GM12874 (cell line): ENCODE measurements around the gene SART1.

ENCODE experiments used
- CTCF ChIP-seq: IDR thresholded peaks from 2 replicates; pipeline ENCODE4 v1.5.1; 2011; ENCODE audit warnings: low read depth, mild to moderate bottlenecking, control low read depth, low read length, moderate library complexity; ENCODE audit not compliant: insufficient read depth

Gene SART1

DNA sequence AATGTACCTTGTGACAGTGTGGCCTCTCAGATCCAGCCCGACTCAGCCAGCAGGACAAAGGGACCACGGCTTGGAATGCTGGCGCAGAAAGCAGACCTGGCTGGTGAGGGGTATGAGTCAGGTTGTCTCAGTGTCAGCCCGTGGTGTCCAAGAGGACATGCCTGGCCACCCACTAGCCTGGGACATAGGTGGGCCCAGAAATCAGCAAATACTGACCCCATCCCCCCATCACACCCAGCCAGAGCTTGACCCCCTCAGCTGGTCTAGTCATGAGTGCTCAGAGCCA lies 45.3 kb downstream of the SART1 start:
- no peak for TF ChIP-seq CTCF

DNA sequence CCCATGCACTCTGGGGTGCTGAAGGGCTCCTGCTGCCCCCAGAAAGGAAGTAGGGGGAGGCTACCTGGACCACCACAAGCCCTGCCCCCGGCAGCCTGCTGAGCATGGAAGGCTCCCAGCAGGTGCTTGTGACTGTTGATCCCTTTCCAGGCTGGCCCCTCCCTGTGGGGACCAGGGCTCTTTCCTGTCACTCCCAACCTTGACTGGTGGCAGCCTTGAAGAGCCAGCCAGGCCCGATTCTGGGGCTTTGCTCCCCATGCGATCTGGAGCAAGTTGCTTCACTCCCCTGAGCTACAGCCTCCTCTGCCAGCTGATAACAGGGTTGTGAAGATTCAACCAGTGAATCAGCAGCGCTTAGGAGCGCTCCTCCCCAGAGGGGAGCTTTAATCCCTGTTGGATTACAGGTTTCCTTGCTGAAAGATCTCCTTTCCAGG lies 45.7 kb downstream of the SART1 start:
- no peak for TF ChIP-seq CTCF

GRCh38 chr11:66008095-66008467 lies 46.5 kb downstream of the SART1 start:
- TF ChIP-seq CTCF, result no peak

DNA sequence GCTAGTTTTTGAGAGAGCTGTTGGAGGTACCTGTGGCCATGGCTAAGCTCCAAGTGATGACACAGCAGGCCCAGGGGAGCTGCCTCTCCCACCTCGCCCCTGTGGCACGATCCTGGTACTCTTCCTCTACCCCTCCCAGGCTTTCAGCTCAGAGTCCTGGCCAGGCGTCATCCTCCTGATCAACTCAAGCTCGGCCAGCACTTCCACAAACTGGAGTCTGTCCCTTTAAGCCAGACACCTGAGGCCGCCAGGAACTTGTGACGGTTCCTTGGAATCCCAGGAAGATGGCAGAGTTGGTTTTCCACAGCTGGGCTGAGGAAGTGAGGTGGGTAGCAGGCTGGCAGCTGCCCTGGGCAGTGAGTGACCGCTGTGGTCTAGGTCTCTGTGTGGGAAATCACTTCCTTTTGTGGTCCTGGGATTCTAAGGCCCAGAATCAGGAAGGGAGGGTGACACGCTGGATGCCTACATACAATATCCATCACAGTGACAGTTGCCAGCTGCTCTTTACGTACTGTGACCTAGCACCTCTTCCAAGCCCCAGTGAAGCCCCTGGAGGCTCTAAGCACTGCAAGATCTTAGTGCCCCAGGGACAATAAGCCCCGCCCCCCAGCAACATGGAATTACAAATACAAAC lies 47.1 kb downstream of the SART1 start:
- TF ChIP-seq CTCF, result no peak

GRCh38 chr11:66011239-66011784 lies 49.8 kb downstream of the SART1 start:
- TF ChIP-seq CTCF, result no peak

GRCh38 chr11:66011785-66012303 lies 50.3 kb downstream of the SART1 start, which contains the start of gene CST6:
CST6 (plus strand) TSS chr11:66012008; CDS start chr11:66012045, 37 bp downstream.
- no peak for TF ChIP-seq CTCF

DNA sequence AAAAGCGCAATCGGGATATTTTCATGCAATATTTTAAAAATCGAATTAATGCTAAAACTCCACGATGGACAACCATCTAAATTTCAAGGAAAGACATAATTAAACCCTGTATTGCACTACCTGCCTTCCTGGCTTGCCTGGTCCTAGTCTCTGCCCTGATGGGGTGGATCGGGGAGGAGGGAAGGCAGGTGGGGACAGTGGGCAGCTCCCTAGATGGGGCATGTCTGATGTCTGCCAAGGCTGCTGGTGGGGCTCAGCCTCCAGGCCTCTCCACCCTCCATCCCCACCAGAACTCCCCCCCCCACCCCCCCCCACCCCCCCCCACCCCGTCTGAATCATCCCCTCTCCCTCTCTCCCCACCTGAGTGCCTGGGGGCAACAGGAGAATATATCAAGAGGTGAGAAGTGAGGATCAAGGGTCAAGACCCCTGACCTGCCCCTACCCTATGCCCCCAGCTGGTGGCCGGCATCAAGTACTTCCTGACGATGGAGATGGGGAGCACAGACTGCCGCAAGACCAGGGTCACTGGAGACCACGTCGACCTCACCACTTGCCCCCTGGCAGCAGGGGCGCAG lies 50.9 kb downstream of the SART1 start:
- TF ChIP-seq CTCF, result no peak
